ENCODE data around the gene WRAP73.

DNA sequence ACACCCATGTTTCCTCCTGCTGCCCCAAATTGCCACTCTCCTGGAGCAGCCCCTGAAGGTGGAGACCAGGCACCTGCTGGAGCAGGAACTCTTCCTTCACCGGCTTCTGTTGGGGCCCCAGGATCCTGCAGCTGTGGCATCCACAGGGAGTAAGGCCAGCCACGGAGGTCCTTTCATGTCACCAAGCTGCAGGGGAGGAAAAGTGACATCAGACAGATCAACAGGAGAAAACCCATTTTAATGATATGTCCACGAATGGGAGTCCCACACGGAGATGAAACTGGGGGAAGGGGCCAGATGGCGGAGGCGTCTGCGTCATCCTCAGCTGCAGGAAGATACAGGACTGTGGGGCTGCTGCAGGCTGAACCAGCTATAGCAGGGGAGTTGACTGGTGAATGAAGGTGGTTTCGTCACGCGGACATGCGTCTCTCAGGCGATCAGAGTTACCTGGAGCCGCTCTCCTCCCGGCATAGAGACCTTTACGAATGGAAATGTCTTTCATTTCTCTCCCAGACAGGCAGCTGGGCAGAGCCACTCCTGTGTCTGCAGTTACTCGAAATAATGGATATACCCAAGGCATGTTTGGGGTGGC is 12.3 kb upstream of the WRAP73 start:
- TF ChIP-seq, protein P1, sequence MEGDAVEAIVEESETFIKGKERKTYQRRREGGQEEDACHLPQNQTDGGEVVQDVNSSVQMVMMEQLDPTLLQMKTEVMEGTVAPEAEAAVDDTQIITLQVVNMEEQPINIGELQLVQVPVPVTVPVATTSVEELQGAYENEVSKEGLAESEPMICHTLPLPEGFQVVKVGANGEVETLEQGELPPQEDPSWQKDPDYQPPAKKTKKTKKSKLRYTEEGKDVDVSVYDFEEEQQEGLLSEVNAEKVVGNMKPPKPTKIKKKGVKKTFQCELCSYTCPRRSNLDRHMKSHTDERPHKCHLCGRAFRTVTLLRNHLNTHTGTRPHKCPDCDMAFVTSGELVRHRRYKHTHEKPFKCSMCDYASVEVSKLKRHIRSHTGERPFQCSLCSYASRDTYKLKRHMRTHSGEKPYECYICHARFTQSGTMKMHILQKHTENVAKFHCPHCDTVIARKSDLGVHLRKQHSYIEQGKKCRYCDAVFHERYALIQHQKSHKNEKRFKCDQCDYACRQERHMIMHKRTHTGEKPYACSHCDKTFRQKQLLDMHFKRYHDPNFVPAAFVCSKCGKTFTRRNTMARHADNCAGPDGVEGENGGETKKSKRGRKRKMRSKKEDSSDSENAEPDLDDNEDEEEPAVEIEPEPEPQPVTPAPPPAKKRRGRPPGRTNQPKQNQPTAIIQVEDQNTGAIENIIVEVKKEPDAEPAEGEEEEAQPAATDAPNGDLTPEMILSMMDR (conservative IDR thresholded peaks at IDR 0.05; ENCODE audit: low read depth, low read length): no peak
- no peak for TF ChIP-seq EZH2 (IDR thresholded peaks at IDR 0.05; ENCODE audit: borderline replicate concordance, low read depth, low read length, poor library complexity, severe bottlenecking)
